ENCODE results near the gene SH2D7.
A peak's percentile ranks its signal among the peaks of the same experiment; 100 is the strongest.

Gene SH2D7

DNA sequence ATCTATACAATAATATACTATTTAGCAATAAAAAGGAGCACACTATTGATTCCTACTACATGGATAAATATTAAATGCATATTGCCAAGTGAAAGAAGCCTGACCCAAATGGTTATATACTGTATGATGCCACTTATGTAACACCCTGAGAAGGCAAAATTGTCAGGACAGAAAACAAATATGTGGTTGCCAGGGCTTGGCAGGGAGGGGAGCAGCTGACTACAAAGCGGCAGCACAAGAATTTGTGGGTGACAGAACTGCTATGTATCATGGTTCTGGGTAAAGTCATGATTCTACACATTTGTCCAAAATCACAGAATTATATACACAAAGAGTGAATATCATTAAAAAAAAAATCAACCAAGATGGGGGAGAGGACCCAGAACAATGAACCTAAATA is 37.4 kb upstream of the SH2D7 start:
- H3K27ac Mint-ChIP-seq: no peak overlapping the region
- no peak overlapping the region for H3K4me3 Mint-ChIP-seq
- H3K27me3 Mint-ChIP-seq: no peaks in the 10 kb centered on the region
- no peak for ATAC-seq (replicated peaks)
- peaks cover 52 to 77% of the 10 kb centered on the region in 2 donors for H3K4me1 Mint-ChIP-seq
- DNase-seq: no peak
- peaks cover 5 to 12% of the 10 kb centered on the region in 2 donors for H3K36me3 Mint-ChIP-seq
- H3K9me3 Mint-ChIP-seq: no peaks in the 10 kb centered on the region

- Mint-ChIP-seq H3K4me3 (peak overlapping the region; percentile 2 to 26), H3K4me1 (peaks cover 50 to 72% of the 10 kb centered on the region in 2 donors), H3K36me3 (peaks cover 5 to 12% of the 10 kb centered on the region in 2 donors), H3K27me3 (no peaks in the 10 kb centered on the region), H3K9me3 (no peaks in the 10 kb centered on the region), H3K27ac (peak overlapping the region; percentile 70)
- ATAC-seq (replicated peaks): peak; percentile 11 to 26
- no peak for DNase-seq
Measured at GRCh38 chr15:78055919-78056713, 36.2 kb upstream of the SH2D7 start.

DNA sequence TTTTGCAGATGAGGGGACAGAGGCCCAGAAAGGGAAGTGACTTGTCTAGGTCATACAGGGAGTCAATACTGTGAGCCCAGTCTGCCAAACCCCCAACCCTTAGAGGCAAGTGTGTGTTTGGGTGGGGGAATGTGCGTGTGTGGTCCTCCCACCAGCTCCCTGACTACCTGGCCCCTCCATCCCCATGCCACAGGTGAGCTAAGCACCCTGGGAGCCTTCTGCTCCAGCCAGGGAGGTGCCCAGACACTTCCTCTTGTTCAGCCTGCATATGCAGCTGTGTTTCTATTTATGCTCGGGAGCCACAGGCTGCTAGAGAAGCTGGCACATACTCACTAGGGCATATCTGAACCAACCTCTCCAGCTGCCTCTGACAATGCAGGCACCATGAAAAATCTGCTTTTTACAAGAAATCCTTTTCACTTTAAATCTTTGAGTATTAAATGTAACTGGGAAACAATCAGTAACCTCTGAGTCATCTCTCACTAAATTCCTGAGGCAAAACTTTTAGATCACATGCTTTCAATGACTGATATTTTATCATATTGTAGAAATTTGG is 35.6 kb upstream of the SH2D7 start:
- peak; percentile 82 to 84 for ATAC-seq (replicated peaks)
- Mint-ChIP-seq H3K27ac (peak overlapping the region; percentile 33), H3K4me3 (no peak overlapping the region), H3K9me3 (no peaks in the 10 kb centered on the region), H3K27me3 (no peaks in the 10 kb centered on the region), H3K4me1 (peaks cover 49 to 67% of the 10 kb centered on the region in 2 donors), H3K36me3 (peaks cover 5 to 12% of the 10 kb centered on the region in 2 donors)
- DNase-seq: no peak

DNA sequence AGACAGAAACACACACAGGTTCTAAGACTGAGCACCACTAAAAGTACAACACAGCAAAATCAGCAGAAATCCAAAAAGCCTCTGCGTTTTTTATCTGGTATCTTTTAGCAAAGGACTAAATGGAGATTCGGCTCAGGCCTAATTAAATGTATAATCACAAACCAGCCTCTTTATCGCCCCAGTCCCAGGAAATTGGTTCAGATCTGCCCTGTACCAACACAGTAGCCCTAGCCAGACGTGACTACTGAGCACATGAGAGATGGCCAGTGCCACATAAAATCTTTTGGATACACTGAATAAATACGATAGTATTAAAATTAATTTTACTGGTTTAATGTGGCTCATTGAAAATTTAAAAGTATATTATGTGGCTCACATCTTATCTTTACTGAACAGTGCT is 34.6 kb upstream of the SH2D7 start:
- ATAC-seq (replicated peaks): no peak
- Mint-ChIP-seq H3K4me3 (no peak overlapping the region), H3K27ac (peak overlapping the region; percentile 25)

DNA sequence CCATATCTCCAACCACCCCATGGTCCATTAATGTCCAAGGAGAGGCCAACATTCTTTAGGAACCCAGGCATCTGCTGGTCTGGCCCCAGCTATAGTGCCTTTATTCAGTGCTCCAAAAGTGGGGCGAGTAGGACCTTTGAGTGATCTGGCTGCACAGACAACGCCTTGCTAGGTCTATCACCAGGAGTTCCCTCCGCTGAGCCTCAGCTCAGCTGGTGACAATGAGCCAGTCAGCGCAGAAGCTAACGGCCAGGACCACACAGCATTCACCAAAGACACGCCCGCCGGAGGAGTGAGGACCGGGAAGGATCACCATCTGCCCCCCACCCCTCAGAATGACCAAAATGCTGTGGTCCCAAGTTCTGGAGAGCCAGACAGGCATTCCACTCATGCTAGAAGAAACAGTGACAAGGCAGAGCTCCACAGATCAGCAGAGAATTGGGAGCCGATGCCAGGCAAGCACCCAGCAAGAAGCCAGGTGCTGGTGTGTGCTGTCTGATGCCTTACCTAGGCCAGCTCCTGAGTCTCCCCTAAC is 33.9 kb upstream of the SH2D7 start:
- Mint-ChIP-seq H3K4me3 (no peak overlapping the region), H3K27me3 (no peaks in the 10 kb centered on the region), H3K27ac (no peak overlapping the region), H3K4me1 (peaks cover 43 to 55% of the 10 kb centered on the region in 2 donors), H3K9me3 (no peaks in the 10 kb centered on the region), H3K36me3 (no peaks in the 10 kb centered on the region)
- DNase-seq (no peak), ATAC-seq (replicated peaks) (no peak)

More for the DNA sequence above, 34.6 kb upstream of the SH2D7 start:
- H3K36me3 Mint-ChIP-seq: peaks cover 0 to 6% of the 10 kb centered on the region in 2 donors
- no peaks in the 10 kb centered on the region for H3K27me3 Mint-ChIP-seq
- no peak for DNase-seq
- H3K4me1 Mint-ChIP-seq: peaks cover 43 to 61% of the 10 kb centered on the region in 2 donors
- no peaks in the 10 kb centered on the region for H3K9me3 Mint-ChIP-seq

DNA sequence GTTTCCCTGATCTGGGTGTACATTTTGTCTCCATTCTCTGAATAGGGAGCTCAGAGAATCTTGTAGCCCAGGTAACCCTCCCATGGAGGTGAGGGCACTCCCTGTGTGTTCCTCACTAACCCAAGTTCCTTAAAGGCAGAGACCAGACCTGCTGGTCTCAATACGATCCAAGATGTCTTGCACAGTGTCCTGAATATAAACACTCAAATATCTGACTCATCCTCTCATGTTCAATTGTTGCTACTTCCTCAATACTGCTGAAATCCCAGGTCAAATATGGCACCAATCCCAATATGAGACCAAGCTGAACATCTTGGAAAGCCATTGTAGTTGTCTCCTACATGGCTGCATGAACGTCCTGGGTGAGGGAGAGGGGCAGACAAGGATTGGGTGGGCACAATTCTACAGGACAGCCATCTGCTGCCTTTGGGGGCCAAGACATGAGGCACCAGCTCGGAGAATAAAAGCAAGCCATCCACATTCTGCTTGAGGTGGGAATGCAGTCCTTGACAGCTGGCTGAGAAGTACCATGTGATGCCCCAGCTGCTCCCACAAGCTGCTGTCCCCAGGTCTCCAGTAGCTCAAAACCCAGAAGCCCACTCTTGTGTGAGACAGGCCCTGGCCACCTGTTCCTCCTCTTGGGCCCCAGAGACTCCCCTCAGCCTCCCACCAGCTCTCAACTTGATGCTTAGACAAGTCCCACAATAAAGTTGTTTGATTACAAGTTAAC is 33.1 kb upstream of the SH2D7 start:
- H3K27ac Mint-ChIP-seq: peak overlapping the region; percentile 52
- no peak for DNase-seq
- no peak overlapping the region for H3K4me3 Mint-ChIP-seq
- H3K36me3 Mint-ChIP-seq: no peaks in the 10 kb centered on the region
- no peaks in the 10 kb centered on the region for H3K27me3 Mint-ChIP-seq
- ATAC-seq (replicated peaks): no peak
- H3K9me3 Mint-ChIP-seq: no peaks in the 10 kb centered on the region
- peaks cover 43 to 55% of the 10 kb centered on the region in 2 donors for H3K4me1 Mint-ChIP-seq

GRCh38 chr15:78060232-78060631 is 32.1 kb upstream of the SH2D7 start:
- Mint-ChIP-seq H3K9me3 (no peaks in the 10 kb centered on the region), H3K4me1 (peaks cover 40 to 53% of the 10 kb centered on the region in 2 donors), H3K36me3 (no peaks in the 10 kb centered on the region), H3K4me3 (no peak overlapping the region), H3K27ac (no peak overlapping the region), H3K27me3 (no peaks in the 10 kb centered on the region)
- ATAC-seq (replicated peaks) (no peak), DNase-seq (no peak)

GRCh38 chr15:78061963-78062427 is 30.4 kb upstream of the SH2D7 start:
- Mint-ChIP-seq H3K4me3 (peak overlapping the region; percentile 57 to 77), H3K4me1 (peaks cover 27 to 35% of the 10 kb centered on the region in 2 donors), H3K27me3 (no peaks in the 10 kb centered on the region), H3K36me3 (peaks cover 0 to 1% of the 10 kb centered on the region in 2 donors), H3K27ac (peak overlapping the region; percentile 25), H3K9me3 (no peaks in the 10 kb centered on the region)
- peak in 1 of 2 donors; percentile 43 for ATAC-seq (replicated peaks)
- no peak for DNase-seq

- Mint-ChIP-seq H3K4me1 (peaks cover 31 to 38% of the 10 kb centered on the region in 2 donors), H3K36me3 (peaks cover 0 to 1% of the 10 kb centered on the region in 2 donors), H3K4me3 (no peak overlapping the region), H3K27ac (no peak overlapping the region), H3K27me3 (no peaks in the 10 kb centered on the region), H3K9me3 (no peaks in the 10 kb centered on the region)
- ATAC-seq (replicated peaks): no peak
- no peak for DNase-seq
Measured at GRCh38 chr15:78063217-78063616, 29.1 kb upstream of the SH2D7 start.

GRCh38 chr15:78063970-78064385 is 28.4 kb upstream of the SH2D7 start:
- H3K27ac Mint-ChIP-seq: no peak overlapping the region
- no peaks in the 10 kb centered on the region for H3K9me3 Mint-ChIP-seq
- H3K4me3 Mint-ChIP-seq: no peak overlapping the region
- peaks cover 23 to 39% of the 10 kb centered on the region in 2 donors for H3K4me1 Mint-ChIP-seq
- DNase-seq (no peak), ATAC-seq (replicated peaks) (no peak)
- H3K36me3 Mint-ChIP-seq: peaks cover 0 to 1% of the 10 kb centered on the region in 2 donors
- no peaks in the 10 kb centered on the region for H3K27me3 Mint-ChIP-seq

GRCh38 chr15:78064544-78064943 is 27.8 kb upstream of the SH2D7 start:
- Mint-ChIP-seq H3K27ac (no peak overlapping the region), H3K27me3 (no peaks in the 10 kb centered on the region), H3K4me1 (peaks cover 17 to 39% of the 10 kb centered on the region in 2 donors), H3K36me3 (peaks cover 0 to 1% of the 10 kb centered on the region in 2 donors), H3K4me3 (no peak overlapping the region), H3K9me3 (no peaks in the 10 kb centered on the region)
- DNase-seq: no peak
- ATAC-seq (replicated peaks): no peak

DNA sequence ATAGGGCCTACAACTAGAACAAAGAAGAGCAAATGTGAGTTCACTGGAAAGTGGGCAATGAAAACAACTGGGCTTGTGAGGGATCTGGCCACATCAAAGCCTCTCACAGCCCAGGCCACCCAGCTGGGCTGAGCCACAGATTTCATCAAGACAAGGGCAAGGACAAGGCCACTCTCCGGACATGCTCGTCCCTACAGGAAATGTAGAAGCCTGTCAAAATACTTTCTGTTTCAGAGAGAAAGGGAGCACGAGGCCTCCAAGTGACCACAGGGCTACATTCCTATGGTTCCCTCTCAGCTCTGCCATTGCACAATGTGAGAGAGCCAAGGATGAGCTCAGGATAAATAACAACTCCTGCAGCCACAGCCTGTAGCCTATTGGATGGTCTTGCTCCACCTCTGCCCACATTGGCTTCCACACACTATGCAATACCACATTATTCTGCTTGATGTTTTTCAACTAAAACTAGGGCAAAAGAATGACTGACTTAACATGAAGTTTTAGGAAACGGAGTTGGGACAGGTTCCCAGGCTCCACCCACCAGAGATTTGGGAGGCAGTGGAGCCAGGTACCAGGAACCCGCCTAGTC is 27.0 kb upstream of the SH2D7 start:
- peak overlapping the region; percentile 76 for H3K27ac Mint-ChIP-seq
- peaks cover 9 to 39% of the 10 kb centered on the region in 2 donors for H3K4me1 Mint-ChIP-seq
- H3K9me3 Mint-ChIP-seq: no peaks in the 10 kb centered on the region
- H3K4me3 Mint-ChIP-seq: peak overlapping the region in 1 of 2 donors; percentile 38
- ATAC-seq (replicated peaks): no peak
- no peak for DNase-seq
- peaks cover 0 to 1% of the 10 kb centered on the region in 2 donors for H3K36me3 Mint-ChIP-seq
- H3K27me3 Mint-ChIP-seq: no peaks in the 10 kb centered on the region

- H3K9me3 Mint-ChIP-seq: no peaks in the 10 kb centered on the region
- peak overlapping the region; percentile 38 to 49 for H3K4me3 Mint-ChIP-seq
- H3K4me1 Mint-ChIP-seq: peaks cover 7 to 37% of the 10 kb centered on the region in 2 donors
- DNase-seq (no peak), ATAC-seq (replicated peaks) (peak; percentile 85 to 86)
- peaks cover 0 to 1% of the 10 kb centered on the region in 2 donors for H3K36me3 Mint-ChIP-seq
- peak overlapping the region; percentile 4 for H3K27ac Mint-ChIP-seq
- H3K27me3 Mint-ChIP-seq: no peaks in the 10 kb centered on the region
Measured at GRCh38 chr15:78065973-78066946, 26.1 kb upstream of the SH2D7 start.

Data from stimulated activated naive B cell treated with anti-CD40 and anti-IgM and Interleukin-4, amounts not matched to agents 10 μg/mL and 1 μg/mL and 100 μg/mL, for 72 hours (primary cell).